GM19238 (cell line): ENCODE results near the gene OR8B3.
"Not testable (repeated sequence)": the region's sequence is repeated elsewhere in the genome, so short reads cannot be mapped to it uniquely, and the experiment has no call there.

Experiments used
- DNase-seq: peaks from one replicate; pipeline ENCODE4 v3.0.0; 2011; ENCODE audit warnings: low spot score; ENCODE audit not compliant: insufficient read length

Gene OR8B3

GRCh38 chr11:124398924-124399323 lies at the start of gene OR8B3:
Gene OR8B3 (minus strand): TSS chr11:124399024. CDS start chr11:124397351, 1,673 bp downstream.
- no peak for DNase-seq

GRCh38 chr11:124446916-124447315 lies 48.1 kb upstream of the OR8B3 start:
- no peak for DNase-seq

- no peak for DNase-seq
These were observed 46.9 kb upstream of the OR8B3 start, which contains the start of gene OR8B8 for GRCh38 chr11:124445646-124446150. Gene OR8B8 (minus strand): TSS chr11:124445696. CDS start chr11:124441085, 4,611 bp downstream.

- DNase-seq, result no peak
These were observed 44.0 kb upstream of the OR8B3 start for GRCh38 chr11:124442847-124443246.

- DNase-seq, result no peak
These were observed 43.6 kb upstream of the OR8B3 start for GRCh38 chr11:124442442-124442841.

- DNase-seq, result no peak
These were observed 42.7 kb upstream of the OR8B3 start for GRCh38 chr11:124441519-124441918.

- no peak for DNase-seq
These were observed 42.3 kb upstream of the OR8B3 start for GRCh38 chr11:124441081-124441480.

DNA sequence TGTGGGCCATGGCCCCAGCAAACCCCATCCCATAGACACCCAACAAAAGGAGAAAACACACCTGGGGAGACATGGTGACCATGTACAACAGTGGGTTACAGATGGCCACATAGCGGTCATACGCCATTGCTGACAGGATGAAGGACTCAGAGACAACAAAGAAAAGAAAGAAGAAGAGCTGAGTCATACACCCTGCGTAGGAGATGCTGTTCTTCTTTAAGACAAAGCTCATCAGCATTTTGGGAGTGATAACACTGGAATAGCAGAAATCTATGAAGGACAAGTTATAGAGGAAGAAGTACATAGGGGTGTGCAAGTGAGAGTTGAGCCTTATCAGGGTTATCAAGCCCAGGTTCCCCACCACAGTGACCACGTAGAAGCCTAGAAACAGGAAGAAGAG lies 41.8 kb upstream of the OR8B3 start:
- DNase-seq, result no peak

- no peak for DNase-seq
These were observed 35.9 kb upstream of the OR8B3 start for GRCh38 chr11:124434699-124435098.

DNA sequence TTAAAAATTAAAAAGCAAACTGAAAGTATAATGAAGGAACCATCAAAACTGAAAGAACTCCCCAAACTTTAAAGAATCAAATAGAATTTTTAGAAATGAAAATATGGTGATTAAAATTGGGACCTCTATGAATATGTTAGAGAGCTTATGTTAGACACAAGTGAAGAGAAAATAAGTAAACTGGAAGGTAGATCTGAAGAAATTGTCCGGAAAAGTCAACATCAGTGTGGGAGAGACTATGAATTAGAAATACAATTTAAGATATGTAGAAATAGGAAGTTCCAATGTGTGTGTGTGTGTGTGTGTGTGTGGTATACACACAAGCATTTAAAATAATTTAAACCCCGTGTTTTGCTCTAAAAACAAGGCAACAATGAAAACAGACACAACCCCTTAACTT lies 30.8 kb upstream of the OR8B3 start:
- DNase-seq, result no peak

- DNase-seq, result no peak
These were observed 25.6 kb upstream of the OR8B3 start, which contains the start of gene OR8B4 for GRCh38 chr11:124424384-124424921. Gene OR8B4 (minus strand): TSS chr11:124424871. CDS start chr11:124424871, 0 bp downstream.

- no peak for DNase-seq
These were observed 22.2 kb upstream of the OR8B3 start for GRCh38 chr11:124421043-124421442.

- no peak for DNase-seq
These were observed 16.6 kb upstream of the OR8B3 start for GRCh38 chr11:124415356-124415923.

GRCh38 chr11:124409906-124410305 lies 11.1 kb upstream of the OR8B3 start:
- DNase-seq, result no peak

DNA sequence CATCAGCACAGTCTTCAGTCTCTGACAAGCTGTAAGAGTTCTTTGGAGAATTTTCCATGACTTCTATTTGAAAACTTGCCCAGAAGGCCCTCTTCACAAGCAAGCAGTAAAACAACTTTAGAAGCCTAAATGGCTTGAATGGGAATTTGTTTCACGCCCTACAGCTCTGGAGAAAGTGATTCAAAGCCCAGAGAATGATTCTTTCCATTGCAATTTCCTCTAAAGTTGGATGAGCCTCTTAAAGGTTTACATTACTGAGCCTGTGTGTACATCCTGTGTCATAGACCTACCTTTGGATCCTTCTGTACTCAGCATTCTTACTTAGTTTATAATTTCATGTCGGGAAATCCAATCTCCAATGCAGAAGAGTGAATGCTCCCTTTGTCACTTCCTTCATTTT lies 6.8 kb upstream of the OR8B3 start:
- DNase-seq, result no peak

- DNase-seq, result not testable (repeated sequence)
These were observed 4.4 kb upstream of the OR8B3 start for GRCh38 chr11:124403186-124403585.

DNA sequence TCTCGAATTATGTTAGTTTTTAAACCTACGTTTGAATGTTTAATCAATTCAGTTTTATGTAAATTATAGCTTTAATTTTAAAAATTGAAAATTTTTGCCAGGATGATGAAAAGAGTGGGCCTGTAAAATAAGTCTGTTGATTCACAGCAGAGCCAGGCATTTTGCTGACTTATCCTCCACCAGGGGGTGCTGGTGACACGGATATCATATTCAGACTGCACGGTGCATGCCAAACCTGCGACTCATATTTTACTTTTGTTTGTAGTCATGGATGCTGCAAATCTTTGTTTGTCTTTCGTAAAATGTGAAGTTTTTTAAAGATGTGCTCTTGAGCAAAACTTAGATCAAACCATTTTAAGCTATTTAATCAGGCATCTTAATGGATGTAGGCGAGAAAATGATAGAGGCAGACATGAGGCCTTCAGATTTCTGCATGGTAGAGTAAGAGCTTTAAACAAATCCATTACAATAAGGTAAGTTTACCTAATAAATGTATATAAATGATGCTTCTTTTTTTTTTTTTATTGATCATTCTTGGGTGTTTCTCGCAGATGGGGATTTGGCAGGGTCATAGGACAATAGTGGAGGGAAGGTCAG lies 3.6 kb upstream of the OR8B3 start:
- peak; percentile 16 for DNase-seq

- not testable (repeated sequence) for DNase-seq
These were observed 2.0 kb downstream of the OR8B3 start for GRCh38 chr11:124396847-124397246.

GRCh38 chr11:124394408-124394807 lies 4.4 kb downstream of the OR8B3 start:
- no peak for DNase-seq

DNA sequence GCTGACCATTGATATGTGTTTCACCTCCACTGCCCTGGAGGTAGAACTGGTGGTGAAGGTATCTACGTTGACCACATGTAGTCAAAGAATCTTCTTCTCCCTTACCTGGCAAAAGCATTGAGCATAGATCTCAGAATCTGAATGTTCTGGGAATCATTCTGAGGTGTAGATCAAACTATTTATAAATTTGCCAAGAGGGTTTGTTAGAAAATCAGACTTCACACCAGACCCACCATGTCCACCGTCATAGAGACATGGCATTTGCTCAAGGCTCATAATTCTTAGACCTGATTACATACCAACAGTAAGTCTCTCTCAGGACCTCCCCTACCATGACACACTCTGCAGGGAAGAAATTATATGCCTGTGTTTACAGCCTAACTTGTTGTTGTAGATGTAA lies 14.4 kb downstream of the OR8B3 start, which contains the start of gene OR8B2:
OR8B2 (minus strand) TSS at position 101 of the 400 bp plus-strand sequence. CDS start 1,156 bp downstream, outside the sequence.
- DNase-seq, result no peak

GRCh38 chr11:124382857-124383256 lies 16.0 kb downstream of the OR8B3 start:
- DNase-seq, result not testable (repeated sequence)

DNA sequence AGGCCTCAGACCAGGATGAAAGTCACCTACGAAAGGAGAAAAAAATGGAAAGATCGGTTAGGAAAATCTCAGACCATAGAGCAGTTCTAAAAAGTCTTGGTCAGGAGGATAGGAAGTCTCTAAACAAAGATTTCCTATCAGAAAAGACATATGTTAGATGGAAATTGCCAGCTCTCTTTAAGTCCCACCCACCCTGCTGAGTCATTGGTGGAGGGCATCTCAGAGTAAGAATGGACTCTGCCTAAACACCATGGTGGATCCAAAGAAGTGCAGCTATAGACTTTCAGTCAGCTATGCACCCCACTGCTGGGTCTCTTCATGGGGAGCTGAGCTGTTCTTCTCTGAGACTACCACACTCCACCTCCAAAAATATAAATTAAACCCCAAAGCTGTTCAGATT lies 18.2 kb downstream of the OR8B3 start:
- no peak for DNase-seq

DNA sequence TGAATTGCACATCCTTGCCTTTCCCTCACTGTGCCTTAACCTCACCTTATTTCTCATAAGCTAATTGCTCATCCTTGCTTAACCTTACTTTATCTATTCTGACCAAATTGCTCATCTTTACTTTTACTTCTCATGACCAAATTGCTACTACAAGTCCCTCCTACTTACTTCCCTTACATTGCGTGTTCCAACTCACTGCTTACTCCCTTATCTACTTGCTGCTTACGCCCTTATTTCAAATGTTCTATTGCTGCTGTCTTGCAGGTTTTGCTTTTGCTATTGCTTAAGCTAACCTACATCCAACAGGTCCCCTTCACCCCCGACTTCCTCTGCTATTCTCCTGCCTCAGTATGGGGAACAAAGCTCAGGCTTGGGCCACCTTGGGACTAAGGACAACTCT lies 22.5 kb downstream of the OR8B3 start:
- DNase-seq, result no peak
